Hematopoietic multipotent progenitor cell treated with erythropoietin and hydrocortisone succinate and interleukin-3 and kit ligand, for 17 days (in vitro differentiated cells): ENCODE measurements around the gene ERAP2.
A peak's percentile ranks its signal among the peaks of the same experiment; 100 is the strongest.

ENCODE experiments used
- DNase-seq: peaks from one replicate; pipeline ENCODE4 v3.0.0-alpha.2; 2015; ENCODE audit warnings: low spot score

The ERAP2 gene

DNA sequence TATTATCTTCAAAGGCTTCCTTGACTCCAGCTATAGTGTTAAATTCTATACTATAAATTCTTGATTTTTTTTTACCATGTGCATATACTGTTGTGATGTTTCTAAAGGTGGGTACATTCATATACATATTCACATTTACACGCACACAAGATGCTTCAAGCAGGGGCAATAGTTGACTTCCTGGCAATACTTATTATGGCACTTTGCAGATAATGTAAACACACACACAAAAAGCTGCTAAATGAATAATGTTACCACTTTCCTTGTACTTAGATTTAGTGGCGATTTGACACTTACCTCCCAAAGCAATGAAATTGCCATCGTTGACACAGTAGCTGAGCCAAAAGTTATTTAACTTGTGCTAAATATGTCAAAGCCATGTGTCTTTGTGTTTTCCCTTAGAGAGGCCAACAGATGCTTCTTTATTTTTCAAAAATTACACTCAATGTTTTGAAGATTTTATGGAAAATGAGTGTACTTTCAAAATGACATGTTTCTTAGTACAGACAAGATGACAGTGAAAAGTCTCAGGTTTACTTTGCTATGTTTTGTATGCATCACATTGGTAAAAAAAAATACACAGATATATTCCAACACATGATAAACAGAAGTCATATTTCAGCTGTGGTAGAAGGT, 12.2 kb upstream of the ERAP2 start:
- no peak for DNase-seq

DNA sequence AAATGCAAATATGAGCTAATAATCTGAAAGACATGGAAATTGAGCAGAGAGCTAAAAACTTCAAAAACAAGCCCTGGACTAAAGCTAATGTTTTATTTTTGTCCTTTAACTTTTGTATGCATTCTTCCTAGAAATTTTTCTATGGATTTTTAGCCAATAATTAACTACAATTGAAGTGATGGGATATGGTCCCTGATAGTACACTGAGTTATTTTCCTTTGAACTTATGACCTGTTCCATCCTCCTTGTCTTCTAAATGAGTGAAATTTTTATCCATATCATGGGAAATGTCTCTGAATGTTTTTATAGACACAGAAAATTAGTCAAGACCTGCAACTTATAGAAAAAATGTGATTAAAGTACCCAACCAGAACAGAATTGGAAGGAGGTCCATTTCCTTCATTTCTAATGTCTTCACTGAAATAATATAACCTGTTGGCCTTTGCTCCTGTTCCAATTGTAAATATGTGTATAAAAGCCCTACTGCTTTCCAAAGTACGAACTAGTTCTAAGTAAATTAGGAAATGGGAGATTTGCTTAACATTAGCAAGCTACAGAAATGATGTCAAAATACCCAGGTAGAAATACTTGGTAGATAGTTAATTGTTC, 11.3 kb upstream of the ERAP2 start:
- DNase-seq = no peak

DNA sequence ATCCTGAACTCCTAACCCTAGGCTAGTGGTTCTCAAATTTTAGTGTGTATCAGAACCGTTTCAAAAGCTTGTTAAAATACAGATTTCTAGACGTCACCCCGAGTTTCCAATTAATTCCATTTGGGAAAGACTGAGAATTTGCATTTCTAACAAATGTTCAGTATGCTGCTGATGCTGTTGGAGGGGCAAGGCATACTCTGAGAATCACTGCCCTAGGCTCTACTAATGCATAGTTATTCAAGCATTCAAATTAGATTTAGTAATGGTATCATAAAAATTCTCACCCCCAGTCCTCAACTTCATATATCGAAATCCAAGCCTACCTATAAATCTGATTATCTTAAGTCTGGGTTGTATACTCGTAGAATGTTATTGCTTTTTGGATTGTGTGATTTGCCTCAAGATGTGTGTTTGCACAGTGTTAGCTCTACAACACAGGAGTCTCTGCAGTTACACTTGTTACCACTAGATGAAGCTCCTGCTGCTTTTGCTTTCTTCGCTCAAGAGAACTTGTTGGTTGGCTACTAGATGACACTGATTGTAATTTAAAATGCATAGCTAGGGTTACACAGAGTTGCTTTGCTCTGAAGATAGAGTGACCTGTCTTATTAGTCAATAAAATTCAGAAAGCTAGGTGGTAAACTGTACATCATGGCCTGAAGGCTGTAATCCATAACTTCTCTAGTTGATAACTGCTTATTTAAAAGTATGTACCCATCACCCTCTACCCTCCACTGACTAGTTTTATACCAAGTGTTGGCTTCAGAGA, 7.5 kb upstream of the ERAP2 start:
- peak; percentile 49 for DNase-seq

DNA sequence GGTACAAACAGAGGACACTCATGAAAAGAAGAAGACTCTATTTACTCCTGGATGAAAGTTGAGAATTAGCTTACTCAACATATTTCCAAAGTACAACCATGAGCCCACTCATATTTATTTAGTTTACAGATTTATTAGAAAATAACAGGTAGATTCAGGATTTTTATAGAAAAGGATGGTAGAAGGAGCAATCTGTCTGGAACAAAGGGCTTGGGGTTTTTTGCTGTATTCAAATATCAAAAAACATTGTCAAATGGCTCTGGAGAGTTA, 7.0 kb upstream of the ERAP2 start:
- DNase-seq = no peak

- DNase-seq = no peak
Measured at GRCh38 chr5:96870094-96871026, 5.9 kb upstream of the ERAP2 start.

DNA sequence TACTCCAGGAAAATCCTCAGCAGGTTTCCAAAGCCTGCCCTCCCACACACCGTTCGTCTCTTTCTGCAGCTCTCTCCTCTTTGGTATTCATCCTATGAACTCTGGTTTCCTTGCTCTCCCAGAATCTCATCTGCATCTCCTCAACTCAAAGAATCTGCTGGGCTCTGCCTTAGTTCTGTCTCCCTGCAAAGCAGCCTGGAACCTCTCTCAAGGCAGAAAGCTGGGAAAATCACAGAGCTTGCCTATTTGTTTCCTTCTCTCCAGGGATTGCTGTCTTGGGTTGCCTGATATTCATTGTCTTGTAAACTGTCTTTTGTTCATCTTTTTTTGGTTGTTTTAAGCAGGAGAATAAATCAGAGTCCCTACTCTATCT, 5.3 kb upstream of the ERAP2 start:
- DNase-seq = no peak

GRCh38 chr5:96871686-96872085, 4.6 kb upstream of the ERAP2 start:
- no peak for DNase-seq

- DNase-seq = no peak
Measured at GRCh38 chr5:96873449-96873848, 2.9 kb upstream of the ERAP2 start.

GRCh38 chr5:96874631-96875030, 1.7 kb upstream of the ERAP2 start:
- no peak for DNase-seq

DNA sequence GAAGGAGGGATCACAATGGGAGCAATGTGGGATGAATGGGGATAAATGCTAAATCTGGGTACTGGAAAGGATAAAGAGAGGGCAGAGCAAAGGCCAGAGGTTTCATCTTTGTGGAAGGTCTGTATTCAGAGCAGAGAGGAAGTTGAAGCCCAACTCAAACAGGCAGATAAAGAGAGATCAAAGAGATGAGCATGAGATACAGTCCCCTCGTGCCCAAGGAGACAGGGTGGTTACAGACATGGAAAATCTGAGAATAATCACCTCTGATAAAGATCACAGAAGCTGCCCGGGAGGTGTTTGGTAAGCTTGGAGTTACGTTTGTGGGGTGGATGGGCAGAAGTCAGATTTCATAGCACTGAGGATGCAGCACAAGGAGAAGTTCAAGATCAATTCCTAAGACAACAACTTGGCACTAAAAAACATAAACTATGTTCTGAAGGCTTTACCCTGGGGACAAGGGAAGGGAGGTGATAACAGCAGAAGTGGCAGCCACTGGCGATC, 459 bp upstream of the ERAP2 start:
- DNase-seq = peak; percentile 25

DNA sequence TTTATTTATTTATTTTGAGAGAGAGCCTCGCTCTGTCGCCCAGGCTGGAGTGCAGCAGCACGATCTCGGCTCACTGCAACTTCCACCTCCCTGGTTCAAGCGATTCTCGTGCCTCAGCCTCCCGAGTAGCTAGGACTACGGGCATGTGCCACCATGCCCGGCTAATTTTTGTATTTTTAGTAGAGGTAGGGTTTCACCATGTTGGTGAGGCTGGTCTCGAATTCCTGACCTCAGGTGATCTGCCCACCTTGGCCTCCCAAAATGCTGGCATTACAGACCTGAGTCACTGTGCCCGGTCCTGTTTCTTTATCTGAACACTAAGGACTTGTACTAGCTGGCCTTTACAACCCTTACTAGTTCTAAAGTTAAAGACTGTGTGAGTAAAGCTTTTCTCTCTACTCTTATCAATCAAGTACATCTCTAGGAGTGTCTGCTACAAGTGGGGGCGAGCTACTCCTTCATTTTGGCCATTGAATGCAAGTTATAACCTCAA, 723 bp downstream of the ERAP2 start:
- peak; percentile 23 for DNase-seq

GRCh38 chr5:96879665-96880064, 3.4 kb downstream of the ERAP2 start:
- no peak for DNase-seq

GRCh38 chr5:96880444-96881164, 4.3 kb downstream of the ERAP2 start:
- no peak for DNase-seq

DNA sequence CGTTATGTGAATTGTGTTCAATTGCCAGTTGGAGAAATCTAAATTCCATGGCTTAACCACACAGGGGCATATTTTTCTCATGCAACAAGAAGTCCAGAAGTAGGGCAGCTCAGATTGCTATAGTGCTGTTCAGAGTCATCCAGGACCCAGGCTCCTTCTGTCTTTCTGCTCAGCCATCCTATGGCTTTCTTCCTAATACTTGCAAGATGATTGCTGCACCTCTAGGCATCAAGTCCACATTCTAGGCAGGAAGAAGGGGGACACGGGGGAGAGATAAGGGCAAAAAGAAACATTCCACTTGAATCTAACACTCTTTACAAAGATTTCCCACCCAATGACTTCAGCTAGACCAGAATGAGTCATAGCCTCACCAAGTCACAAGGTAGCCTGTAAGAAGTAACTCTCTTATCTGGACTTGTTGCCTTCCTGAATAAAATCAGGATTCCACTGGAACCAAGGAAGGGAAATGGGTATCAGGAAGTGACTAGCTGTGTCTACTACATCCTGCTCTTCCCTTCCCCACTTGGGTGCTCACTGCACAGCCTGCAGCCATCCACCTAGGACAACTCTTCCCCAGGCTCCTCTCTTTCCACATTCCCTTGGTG, 5.3 kb downstream of the ERAP2 start:
- no peak for DNase-seq

DNA sequence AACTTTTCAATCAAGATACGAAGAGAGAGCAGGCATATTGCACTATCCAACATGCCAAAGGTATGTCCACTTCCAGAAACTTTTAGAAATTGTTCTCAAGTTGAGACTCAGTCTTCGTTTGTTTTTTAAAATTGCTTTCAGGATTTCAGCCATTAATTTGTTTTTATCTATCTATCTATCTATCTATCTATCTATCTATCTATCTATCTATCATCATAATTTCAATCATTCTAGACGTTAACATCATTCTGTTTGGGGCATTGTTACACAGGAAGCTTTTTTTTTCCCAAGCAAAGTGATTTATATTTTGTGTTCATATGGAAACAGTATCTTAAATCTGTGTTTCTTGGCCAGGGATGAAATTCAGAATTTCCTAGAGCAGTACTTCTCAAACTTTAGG, 7.6 kb downstream of the ERAP2 start:
- no peak for DNase-seq

DNA sequence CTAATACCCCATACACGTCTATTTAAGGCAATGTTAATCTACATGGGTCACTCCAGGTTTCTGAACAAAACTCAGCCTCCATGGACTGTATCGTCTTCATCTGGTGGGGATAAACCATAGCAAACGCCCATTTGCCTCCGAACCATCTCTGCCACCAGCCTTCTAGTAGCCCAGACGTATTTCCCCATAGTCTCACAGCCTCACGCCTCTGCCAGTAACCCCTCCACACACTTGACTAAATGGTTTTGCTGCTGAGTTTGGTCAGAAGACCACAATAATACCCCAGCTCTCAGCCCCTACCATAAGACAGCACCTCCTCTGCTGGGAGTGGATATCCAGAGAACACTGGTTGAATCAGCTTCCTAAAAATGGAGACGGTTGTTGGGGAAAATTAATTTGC, 8.7 kb downstream of the ERAP2 start:
- no peak for DNase-seq

DNA sequence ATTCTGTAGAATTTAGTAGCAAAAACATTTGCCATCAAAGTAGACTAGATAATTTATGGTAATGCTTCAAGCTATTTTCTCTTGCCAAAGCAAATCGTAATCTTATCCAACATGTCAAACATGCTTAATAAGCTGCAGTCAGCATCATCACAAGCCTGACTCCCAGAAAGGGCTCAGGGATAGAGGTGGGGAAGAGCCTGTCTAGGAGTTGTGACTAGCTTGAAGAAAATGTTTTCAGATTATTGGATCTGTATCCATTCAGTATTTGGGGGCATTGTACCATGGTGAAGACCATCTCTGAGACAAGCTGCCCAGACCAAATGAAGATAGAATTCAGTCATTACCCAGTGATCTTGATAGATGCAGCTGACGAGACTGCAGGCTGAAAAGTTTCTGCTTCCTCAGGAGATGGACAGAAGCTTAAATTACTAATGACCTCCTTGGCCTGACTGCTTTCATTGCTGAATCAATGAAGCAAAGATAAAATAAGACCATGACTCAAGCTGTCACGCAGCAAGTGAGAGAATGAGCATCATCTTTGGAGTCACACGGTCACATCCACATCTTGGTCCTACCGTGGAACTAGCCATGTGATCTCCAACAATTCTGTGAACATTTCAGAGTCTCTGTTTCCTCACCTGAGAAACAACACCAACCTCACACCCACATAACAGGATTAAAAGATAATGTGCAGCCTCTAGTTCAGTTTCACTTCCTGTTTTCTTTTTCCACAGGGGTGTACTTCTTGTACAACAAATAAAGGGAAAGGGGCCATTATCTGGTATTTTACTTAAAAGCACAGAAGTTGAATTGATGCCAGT, 9.4 kb downstream of the ERAP2 start:
- no peak for DNase-seq

DNA sequence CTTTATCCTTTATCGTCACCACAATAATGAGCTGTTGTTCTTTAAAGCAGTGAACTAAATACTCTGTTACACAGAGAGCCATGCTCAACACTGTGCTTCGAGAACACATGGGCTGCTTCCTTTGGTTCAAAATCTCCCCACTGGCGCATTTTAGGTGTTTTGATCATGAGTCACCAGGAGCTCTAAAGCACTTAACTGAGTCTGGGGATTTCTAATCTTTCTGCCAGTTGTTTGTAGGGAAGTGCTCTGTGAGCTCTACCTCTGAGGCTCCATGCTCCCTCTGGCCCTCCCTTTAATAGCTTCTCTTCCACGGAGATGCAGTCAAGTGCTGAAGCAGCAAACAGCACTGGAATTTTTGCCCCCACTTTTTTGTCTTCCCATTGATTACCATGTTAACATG, 17.0 kb downstream of the ERAP2 start:
- DNase-seq = no peak

DNA sequence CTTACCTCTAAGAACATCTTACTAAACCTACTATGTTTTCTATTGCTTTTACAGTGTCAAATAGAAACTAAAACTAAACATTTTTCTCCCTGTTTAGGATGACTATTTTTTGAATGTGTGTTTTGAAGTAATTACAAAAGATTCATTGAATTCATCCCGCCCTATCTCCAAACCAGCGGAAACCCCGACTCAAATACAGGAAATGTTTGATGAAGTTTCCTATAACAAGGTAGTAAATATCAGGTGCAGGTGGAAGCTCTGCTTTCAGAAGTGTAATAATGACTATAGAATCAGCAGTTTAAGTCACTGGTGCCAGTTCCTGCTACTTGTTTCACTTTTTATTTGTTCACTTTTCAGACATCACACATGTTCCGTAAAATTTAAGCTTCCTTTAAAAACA, 20.0 kb downstream of the ERAP2 start:
- no peak for DNase-seq

DNA sequence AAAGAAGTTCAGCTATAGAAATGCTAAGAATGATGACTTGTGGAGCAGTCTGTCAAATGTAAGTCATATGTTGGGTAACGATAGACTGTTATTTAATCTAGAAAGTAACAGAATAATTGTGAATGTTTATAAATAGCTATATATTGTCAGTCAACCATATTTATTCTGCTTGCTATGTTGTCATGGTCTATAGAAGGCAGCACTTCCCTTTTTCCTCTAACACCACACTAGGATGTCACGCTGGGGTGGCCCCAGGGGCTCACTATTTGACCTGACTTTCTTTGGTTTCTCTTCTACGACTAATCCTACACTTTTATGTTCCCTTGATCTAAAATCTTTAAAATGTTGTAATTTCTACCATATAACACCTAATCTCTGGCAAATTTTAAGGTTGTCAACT, 20.5 kb downstream of the ERAP2 start:
- DNase-seq = no peak
